HCT116 (cell line): Measurements from ENCODE around the gene DOCK1. TPM values are rescaled to one million over a fixed set of nuclear protein-coding genes. Genes with fewer than 3 reads are reported as not detected.

Source experiments
- ATAC-seq: fragments of 200-7000 bp; cut with Tn5 transposase; 2 replicates; pipeline ENCODE4 v1.9.1; 2020; ENCODE audit warnings: mild to moderate bottlenecking, moderate library complexity
- BruUV-seq: library from RNA; stranded (reverse); fragments of 400-500 nt; replicated peaks from 2 replicates; lab custom pipeline; 2021; lab: Mats Ljungman, UMichigan
- CTCF ChIA-PET: fragments of 300-600 bp; sonication (Branson Sonifier 250); formaldehyde crosslinking; loops from one replicate; lab custom pipeline; 2021; ENCODE audit warnings: antibody characterized with exemption; lab: Charles Lee
- POLR2A ChIA-PET: fragments of 300-600, 350-600 bp; sonication (Branson Sonifier 250); formaldehyde crosslinking; loops from one replicate; lab custom pipeline; 2021; ENCODE audit warnings: antibody characterized with exemption; lab: Charles Lee
- RAD21 ChIA-PET, 2 experiments: fragments of 300-600 bp; sonication (Branson Sonifier 250); formaldehyde crosslinking; loops; one replicate each; lab custom pipeline; 2023; ENCODE audit warnings: low total read pairs in 2 of 2; ENCODE audit not compliant: uncharacterized antibody in 2 of 2, unreplicated experiment in 2 of 2, low non-redundant PET in 1 of 2; lab: Charles Lee
- DNase-seq: peaks from one replicate; pipeline ENCODE4 v3.0.0-alpha.2; 2010; ENCODE audit warnings: low read depth, low spot score
- H2AFZ ChIP-seq: fragments of 200-600 bp; shearing (Covaris generic), sonication (generic); 2 replicates; pipeline ENCODE4 v1.6.1; 2017; ENCODE audit warnings: low read depth, mixed run types, mixed read lengths, antibody characterized with exemption, low read length; ENCODE audit not compliant: poor library complexity, severe bottlenecking
- H3K27ac ChIP-seq: 2 replicates; pipeline ENCODE4 v1.5.1; 2012; ENCODE audit warnings: low read depth, low read length
- H3K27me3 ChIP-seq: fragments of 200-600 bp; sonication (generic); 2 replicates; pipeline ENCODE4 v1.6.1; 2016; ENCODE audit warnings: mixed run types, low read length, mixed read lengths; ENCODE audit not compliant: insufficient read depth
- H3K36me3 ChIP-seq, 2 experiments: fragments of 200-500 bp in 1 of 2; fragments of 200-600 bp in 1 of 2; sonication (Bioruptor generic) in 1 of 2; sonication (generic) in 1 of 2; 2 replicates each; pipeline versions ENCODE4 v1.5.1 to v1.6.1; 2014 to 2016; ENCODE audit warnings: low read length in 2 of 2, inconsistent platforms in 1 of 2, mixed read lengths in 1 of 2, mixed run types in 1 of 2; ENCODE audit not compliant: insufficient read depth in 2 of 2, control insufficient read depth in 1 of 2
- H3K4me1 ChIP-seq, 2 experiments: fragments of 200-600 bp in 1 of 2; sonication (generic) in 1 of 2; 2 replicates each; pipeline versions ENCODE4 v1.5.1 to v1.6.1; 2012 to 2017; ENCODE audit warnings: low read length in 2 of 2, inconsistent platforms in 1 of 2, mild to moderate bottlenecking in 1 of 2, mixed read lengths in 1 of 2, mixed run types in 1 of 2, moderate library complexity in 1 of 2; ENCODE audit not compliant: insufficient read depth in 2 of 2, control insufficient read depth in 1 of 2
- H3K4me2 ChIP-seq: fragments of 200-600 bp; sonication (generic); 2 replicates; pipeline ENCODE4 v1.6.1; 2017; ENCODE audit warnings: mixed run types, low read length, mixed read lengths
- H3K4me3 ChIP-seq, 2 experiments: fragments of 200-600 bp in 1 of 2; sonication (generic) in 1 of 2; replicated peaks in 1 of 2; 2 replicates each; pipeline ENCODE4 v1.5.1; 2011 to 2016; ENCODE audit warnings: low read length in 2 of 2, control low read depth in 1 of 2, low read depth in 1 of 2, mild to moderate bottlenecking in 1 of 2, mixed read lengths in 1 of 2, mixed run types in 1 of 2
- H3K79me2 ChIP-seq: fragments of 200-600 bp; sonication (generic); 2 replicates; pipeline ENCODE4 v1.6.1; 2017; ENCODE audit warnings: mild to moderate bottlenecking, mixed run types, low read length, moderate library complexity, mixed read lengths; ENCODE audit not compliant: insufficient read depth
- H3K9ac ChIP-seq: fragments of 200-600 bp; sonication (generic); 2 replicates; pipeline ENCODE4 v1.6.1; 2016; ENCODE audit warnings: low read length, mixed read lengths
- H3K9me2 ChIP-seq: fragments of 200-600 bp; sonication (generic), shearing (Covaris generic); 2 replicates; pipeline ENCODE4 v1.6.1; 2017; ENCODE audit warnings: mixed run types, mild to moderate bottlenecking, moderate library complexity; ENCODE audit not compliant: insufficient read depth
- H3K9me3 ChIP-seq, 2 experiments: fragments of 200-500 bp in 1 of 2; fragments of 200-600 bp in 1 of 2; sonication (Bioruptor generic) in 1 of 2; sonication (generic) in 1 of 2; 2 replicates each; pipeline ENCODE4 v1.6.1; 2014 to 2017; ENCODE audit warnings: low read length in 2 of 2, mixed read lengths in 2 of 2, inconsistent platforms in 1 of 2, low read depth in 1 of 2, mild to moderate bottlenecking in 1 of 2, mixed run types in 1 of 2, moderate library complexity in 1 of 2; ENCODE audit not compliant: control insufficient read depth in 1 of 2, insufficient read depth in 1 of 2
- H4K20me1 ChIP-seq: fragments of 200-600 bp; sonication (generic), shearing (Covaris generic); 2 replicates; pipeline ENCODE4 v1.6.1; 2017; ENCODE audit warnings: mixed run types, mild to moderate bottlenecking, moderate library complexity; ENCODE audit not compliant: insufficient read depth
- EGR1 ChIP-seq: IDR thresholded peaks from 2 replicates; pipeline ENCODE4 v1.6.1; 2012; ENCODE audit warnings: low read depth
- ELF1 ChIP-seq: IDR thresholded peaks from 2 replicates; pipeline ENCODE4 v1.6.1; 2012; ENCODE audit warnings: low read depth, borderline replicate concordance
- EZH2 ChIP-seq: fragments of 200-600 bp; sonication (generic); IDR thresholded peaks from 2 replicates; pipeline ENCODE4 v1.6.1; 2017; ENCODE audit warnings: antibody characterized with exemption, mixed run types
- JUND ChIP-seq: IDR thresholded peaks from 2 replicates; pipeline ENCODE4 v1.6.1; 2012
- POLR2A ChIP-seq: IDR thresholded peaks from 2 replicates; pipeline ENCODE4 v1.7.0; 2011; ENCODE audit warnings: borderline replicate concordance; ENCODE audit not compliant: insufficient read depth, insufficient read length; ENCODE audit errors: extremely low read depth
- RAD21 ChIP-seq: IDR thresholded peaks from 2 replicates; pipeline ENCODE4 v1.6.1; 2012; ENCODE audit warnings: low read depth, mild to moderate bottlenecking
- SP1 ChIP-seq: IDR thresholded peaks from 2 replicates; pipeline ENCODE4 v1.6.1; 2012; ENCODE audit warnings: low read depth
- SRF ChIP-seq: IDR thresholded peaks from 2 replicates; pipeline ENCODE4 v1.6.1; 2012; ENCODE audit warnings: low read depth
- TCF7L2 ChIP-seq: IDR thresholded peaks from 2 replicates; pipeline ENCODE4 v1.7.0; 2011; ENCODE audit warnings: borderline replicate concordance, inconsistent platforms; ENCODE audit not compliant: insufficient read depth, insufficient read length; ENCODE audit errors: extremely low read depth
- ZNF274 ChIP-seq: fragments of 200-500 bp; sonication (Bioruptor generic); IDR thresholded peaks from 2 replicates; pipeline ENCODE4 v1.6.1; 2014; ENCODE audit warnings: mild to moderate bottlenecking, low read depth, low read length, inconsistent platforms
- intact Hi-C: fragments of 100-400 bp; cut with micrococcal nuclease; formaldehyde crosslinking; loops from 2 replicates; pipeline ENCODE4 v1.10.0; 2022
- total RNA-seq: library from RNA; stranded (reverse); gene quantifications from one replicate; pipeline ENCODE4 v1.2.1, GENCODE V29; 2021; ENCODE audit not compliant: unreplicated experiment
- TF ChIP-seq, protein P1 (sequence below): IDR thresholded peaks from 2 replicates; pipeline ENCODE4 v1.6.1; 2012; ENCODE audit warnings: low read depth
- TF ChIP-seq, protein P2 (sequence below): IDR thresholded peaks from 2 replicates; pipeline ENCODE4 v1.6.1; 2012

The DOCK1 gene
- total RNA-seq, 1 experiment from 2014 or later, result 46.5 TPM

DNA sequence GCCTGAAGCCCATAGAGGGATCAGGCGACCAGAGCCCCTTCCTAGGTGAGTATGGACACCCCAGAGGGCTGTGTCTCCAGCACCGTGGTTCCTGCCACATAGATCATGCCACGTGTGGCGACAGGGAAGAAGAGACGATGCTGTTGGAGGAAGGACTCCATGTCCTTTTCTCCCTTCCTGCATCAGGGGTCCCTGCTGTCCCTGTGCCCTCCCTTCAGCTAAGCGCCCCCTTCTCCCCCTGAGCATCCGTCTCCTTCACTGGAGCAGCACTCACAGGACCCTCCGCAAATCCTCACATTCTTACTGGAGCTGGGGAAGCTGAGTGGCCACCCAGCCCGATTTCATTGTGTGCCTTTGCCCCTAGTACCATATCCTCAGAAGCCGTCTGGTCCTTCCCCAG, 558.3 kb downstream of the DOCK1 start:
- peaks cover 42% of the 10 kb centered on the region for H3K27me3 ChIP-seq

GRCh38 chr10:127464561-127464960, 559.3 kb downstream of the DOCK1 start:
- POLR2A ChIA-PET, result no interaction called here
- H3K9me3 ChIP-seq, result no peaks in the 10 kb centered on the region
- H3K4me1 ChIP-seq, result no peaks in the 10 kb centered on the region
- H3K4me3 ChIP-seq, result no peak overlapping the region
- no peaks in the 10 kb centered on the region for H3K79me2 ChIP-seq
- BruUV-seq, result no TSS peak
- no peak overlapping the region for H2AFZ ChIP-seq
- intact Hi-C loops, result no loop called here
- no peaks in the 10 kb centered on the region for H3K9me2 ChIP-seq
- no peak overlapping the region for H3K9ac ChIP-seq
- peaks cover 49% of the 10 kb centered on the region for H3K27me3 ChIP-seq
- no peaks in the 10 kb centered on the region for H3K36me3 ChIP-seq
- H3K27ac ChIP-seq, result no peak overlapping the region
- RAD21 ChIA-PET, result no interaction called here
- CTCF ChIA-PET, result no interaction called here
- TF ChIP-seq JUND, result no peak
- TF ChIP-seq TCF7L2, result no peak
- TF ChIP-seq EZH2, result no peak
- TF ChIP-seq, protein P1, sequence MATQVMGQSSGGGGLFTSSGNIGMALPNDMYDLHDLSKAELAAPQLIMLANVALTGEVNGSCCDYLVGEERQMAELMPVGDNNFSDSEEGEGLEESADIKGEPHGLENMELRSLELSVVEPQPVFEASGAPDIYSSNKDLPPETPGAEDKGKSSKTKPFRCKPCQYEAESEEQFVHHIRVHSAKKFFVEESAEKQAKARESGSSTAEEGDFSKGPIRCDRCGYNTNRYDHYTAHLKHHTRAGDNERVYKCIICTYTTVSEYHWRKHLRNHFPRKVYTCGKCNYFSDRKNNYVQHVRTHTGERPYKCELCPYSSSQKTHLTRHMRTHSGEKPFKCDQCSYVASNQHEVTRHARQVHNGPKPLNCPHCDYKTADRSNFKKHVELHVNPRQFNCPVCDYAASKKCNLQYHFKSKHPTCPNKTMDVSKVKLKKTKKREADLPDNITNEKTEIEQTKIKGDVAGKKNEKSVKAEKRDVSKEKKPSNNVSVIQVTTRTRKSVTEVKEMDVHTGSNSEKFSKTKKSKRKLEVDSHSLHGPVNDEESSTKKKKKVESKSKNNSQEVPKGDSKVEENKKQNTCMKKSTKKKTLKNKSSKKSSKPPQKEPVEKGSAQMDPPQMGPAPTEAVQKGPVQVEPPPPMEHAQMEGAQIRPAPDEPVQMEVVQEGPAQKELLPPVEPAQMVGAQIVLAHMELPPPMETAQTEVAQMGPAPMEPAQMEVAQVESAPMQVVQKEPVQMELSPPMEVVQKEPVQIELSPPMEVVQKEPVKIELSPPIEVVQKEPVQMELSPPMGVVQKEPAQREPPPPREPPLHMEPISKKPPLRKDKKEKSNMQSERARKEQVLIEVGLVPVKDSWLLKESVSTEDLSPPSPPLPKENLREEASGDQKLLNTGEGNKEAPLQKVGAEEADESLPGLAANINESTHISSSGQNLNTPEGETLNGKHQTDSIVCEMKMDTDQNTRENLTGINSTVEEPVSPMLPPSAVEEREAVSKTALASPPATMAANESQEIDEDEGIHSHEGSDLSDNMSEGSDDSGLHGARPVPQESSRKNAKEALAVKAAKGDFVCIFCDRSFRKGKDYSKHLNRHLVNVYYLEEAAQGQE, result no peak
- TF ChIP-seq SP1, result no peak
- no peak for DNase-seq
- H3K4me2 ChIP-seq, result no peak overlapping the region
- no peak for ATAC-seq
- no peaks in the 10 kb centered on the region for H4K20me1 ChIP-seq

More for the DNA sequence above, 558.3 kb downstream of the DOCK1 start:
- BruUV-seq, result no TSS peak
- H3K4me3 ChIP-seq, result no peak overlapping the region
- H4K20me1 ChIP-seq, result no peaks in the 10 kb centered on the region
- intact Hi-C loops, result no loop called here
- H3K27ac ChIP-seq, result no peak overlapping the region
- DNase-seq, result no peak
- ChIA-PET RAD21 (no interaction called here), CTCF (no interaction called here), POLR2A (no interaction called here)
- no peak overlapping the region for H3K4me2 ChIP-seq
- H2AFZ ChIP-seq, result no peak overlapping the region
- TF ChIP-seq EGR1 (no peak), JUND (no peak), RAD21 (no peak), SRF (no peak), ZNF274 (no peak), EZH2 (no peak), SP1 (no peak), POLR2A (no peak), ELF1 (no peak)
- TF ChIP-seq, protein P2, sequence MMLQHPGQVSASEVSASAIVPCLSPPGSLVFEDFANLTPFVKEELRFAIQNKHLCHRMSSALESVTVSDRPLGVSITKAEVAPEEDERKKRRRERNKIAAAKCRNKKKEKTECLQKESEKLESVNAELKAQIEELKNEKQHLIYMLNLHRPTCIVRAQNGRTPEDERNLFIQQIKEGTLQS, result no peak
- no peaks in the 10 kb centered on the region for H3K9me2 ChIP-seq
- H3K9me3 ChIP-seq, result no peaks in the 10 kb centered on the region
- no peaks in the 10 kb centered on the region for H3K36me3 ChIP-seq
- no peak for ATAC-seq
- no peak overlapping the region for H3K9ac ChIP-seq
- no peaks in the 10 kb centered on the region for H3K4me1 ChIP-seq
- H3K79me2 ChIP-seq, result no peaks in the 10 kb centered on the region
